Activated CD4-positive, alpha-beta T cell treated with anti-CD3 and anti-CD28 coated beads for 4 hours (primary cell): ENCODE results near the gene DCBLD1.
"Not testable (repeated sequence)": the region's sequence is repeated elsewhere in the genome, so short reads cannot be mapped to it uniquely, and the experiment has no call there.

Experiments
- DNase-seq, 2 donors: peaks; one replicate each; pipeline ENCODE4 v3.0.0-alpha.2; 2020

DCBLD1 gene

GRCh38 chr6:117503211-117503610 lies 20.7 kb downstream of the DCBLD1 start:
- no peak for DNase-seq

DNA sequence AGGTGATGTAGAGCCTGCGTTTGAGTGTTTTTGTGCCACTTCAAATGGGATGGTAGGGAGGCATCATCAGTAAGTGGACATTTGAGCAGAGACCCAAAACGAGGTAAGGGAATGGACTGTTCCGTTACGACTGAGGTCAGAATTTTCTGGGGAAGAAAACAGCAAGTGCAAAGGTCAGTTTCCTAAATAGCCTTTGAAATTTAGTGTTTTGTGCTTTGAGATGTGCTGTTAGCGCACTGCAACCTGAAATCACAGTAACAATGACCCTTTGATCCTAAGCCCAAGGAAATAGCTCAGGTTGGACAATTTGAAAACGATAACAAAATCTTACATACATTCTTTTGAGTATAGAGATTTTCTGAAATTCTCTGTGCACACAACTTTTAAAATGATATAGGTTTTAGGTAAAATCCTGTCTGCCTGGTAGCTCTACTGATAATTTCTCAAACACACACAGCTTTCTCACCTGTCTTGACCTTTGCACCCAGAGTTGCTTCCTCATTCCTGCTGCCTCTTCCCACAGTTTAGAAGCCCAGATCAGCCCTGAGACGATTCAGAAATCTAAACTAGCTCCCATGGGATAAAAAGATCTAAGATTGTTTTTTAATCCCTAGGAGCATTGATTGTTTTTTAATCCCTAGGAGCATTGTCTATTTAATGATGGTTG lies 22.1 kb downstream of the DCBLD1 start:
- DNase-seq: no peak

- DNase-seq: no peak
Measured at GRCh38 chr6:117505311-117505710, 22.8 kb downstream of the DCBLD1 start.

DNA sequence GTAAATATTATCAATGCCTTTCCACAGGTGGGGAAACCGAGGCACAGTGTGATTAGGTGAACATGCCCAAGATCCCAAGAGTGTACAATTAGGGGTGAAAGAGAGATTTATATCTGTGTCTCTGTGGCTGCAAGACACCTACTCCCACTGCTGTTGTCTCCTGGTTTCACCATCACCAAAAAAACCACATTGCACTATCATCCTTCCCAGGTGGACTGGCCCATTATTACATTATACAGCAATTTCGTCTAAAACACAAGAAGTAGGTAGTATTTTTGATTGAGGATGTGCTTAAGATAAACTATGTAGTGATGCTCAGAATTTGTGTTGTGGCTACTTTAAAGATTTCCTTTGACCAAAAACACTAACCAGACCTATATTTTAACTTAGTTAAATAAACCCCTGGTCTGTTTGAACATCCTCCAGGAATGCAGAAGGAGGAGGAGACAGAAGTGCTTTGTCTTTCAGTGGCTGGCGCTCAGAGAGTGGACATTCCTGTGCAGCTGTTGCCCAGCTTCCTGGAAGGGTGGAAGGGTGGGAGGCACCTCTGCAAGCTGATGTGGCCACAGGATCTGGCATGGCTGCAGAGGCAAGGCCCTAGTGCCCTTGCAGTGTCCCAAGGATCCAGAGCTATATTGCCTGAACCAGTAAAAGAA lies 23.8 kb downstream of the DCBLD1 start:
- no peak for DNase-seq

DNA sequence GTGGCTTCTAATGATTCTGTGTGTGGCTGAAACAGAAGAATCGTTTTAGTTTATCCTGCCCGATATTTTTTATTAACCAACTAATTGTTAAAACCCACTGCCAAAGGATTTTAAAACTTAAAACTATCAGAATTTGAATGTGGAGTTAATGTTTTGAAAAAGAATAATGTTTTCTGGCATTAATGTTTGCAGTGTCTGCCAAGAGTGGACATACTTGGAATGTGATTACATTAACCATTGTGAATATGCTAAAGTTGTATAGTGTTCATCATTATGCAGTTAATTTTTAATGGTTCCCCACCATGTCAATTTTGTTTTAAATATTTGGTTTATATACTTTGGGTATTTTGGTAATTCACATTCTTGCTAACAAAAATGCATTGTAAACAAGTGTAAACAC lies 24.4 kb downstream of the DCBLD1 start:
- DNase-seq: no peak

DNA sequence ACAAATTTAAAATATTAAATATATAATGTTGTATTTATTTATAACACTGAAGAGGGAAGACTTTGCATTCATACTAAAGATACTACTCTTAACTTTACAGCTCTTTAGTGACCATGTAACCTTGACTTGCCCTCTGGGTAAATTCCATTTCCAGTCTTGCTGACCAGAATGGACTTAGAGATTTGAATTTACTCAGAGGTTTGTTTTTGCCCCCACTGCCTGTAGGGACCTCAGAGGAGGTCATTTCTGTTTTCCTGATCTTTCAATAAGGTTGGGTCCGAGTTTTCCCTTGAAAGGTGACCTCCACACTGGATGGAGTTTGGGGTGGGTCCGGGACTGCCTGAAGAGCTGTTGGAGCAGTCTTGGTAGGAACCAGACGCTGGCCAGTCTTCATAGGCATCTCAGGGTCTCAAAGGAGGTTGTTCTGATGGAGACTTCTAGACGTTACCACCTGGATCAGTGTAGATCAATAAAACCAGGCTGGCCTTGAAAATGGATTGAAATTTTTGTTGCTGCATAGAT lies 26.0 kb downstream of the DCBLD1 start:
- DNase-seq: no peak

GRCh38 chr6:117509021-117509420 lies 26.5 kb downstream of the DCBLD1 start:
- DNase-seq: no peak

DNA sequence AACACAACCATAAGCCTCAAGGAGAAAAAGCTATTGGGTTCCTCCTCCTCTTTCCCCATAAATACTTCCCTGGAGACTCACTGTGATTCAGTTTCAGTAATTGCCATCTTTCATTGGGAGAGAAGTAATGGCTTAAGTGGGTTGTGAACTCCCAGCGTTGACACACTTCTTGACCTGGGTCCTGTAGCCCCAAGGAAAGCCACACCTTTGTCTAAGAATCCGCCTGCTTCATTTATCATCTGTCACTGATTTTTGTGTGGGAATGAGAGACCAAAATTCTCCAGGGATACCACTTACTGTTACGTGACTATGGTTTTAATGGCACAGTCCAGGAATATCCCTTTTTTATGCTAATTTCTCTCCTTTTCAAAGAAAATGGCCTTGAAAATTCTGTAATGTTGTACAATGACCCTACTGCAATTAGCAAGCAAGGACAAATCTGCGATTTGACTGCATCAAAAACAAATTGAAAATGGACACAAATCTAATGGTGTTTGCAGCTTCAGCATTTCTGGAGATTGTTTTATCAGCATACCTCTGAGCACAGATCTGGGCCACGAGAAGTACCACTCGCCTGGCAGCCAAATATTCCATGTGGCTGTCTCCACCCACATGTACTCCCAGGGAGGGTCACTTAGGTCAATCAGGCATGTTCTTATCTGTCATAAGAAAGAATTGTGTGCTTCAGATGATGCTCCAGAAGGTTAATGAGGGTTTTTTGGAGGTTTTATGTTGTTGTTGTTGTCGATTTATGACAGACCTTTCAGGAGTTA lies 29.8 kb downstream of the DCBLD1 start:
- no peak for DNase-seq

DNA sequence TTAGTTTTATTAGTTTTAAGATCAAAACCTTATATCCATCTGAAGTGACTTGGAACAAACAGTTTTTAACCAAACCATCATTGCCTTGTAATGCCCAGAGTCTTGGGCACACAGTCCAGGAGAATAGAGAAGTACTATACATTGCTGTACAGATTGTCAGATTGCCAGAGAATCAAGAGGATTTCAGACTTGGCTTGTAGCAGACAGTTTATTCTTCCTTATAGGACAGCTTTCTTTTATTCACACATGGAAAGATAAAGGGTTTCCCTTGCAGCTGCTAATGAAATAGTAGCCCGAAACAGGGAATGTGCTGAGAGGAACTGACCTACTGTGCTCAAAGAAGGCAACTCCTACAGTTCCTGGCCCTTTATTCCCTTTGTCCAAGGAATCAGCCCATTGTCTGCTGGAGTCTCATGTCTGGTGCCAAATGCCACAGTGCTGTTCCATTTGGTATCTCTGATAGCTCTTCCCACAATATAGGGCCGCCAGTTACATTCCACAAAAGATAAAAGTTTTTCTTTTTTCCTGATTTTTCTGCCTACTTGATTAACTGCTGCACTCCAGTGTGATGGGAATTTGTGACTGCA lies 30.6 kb downstream of the DCBLD1 start:
- no peak for DNase-seq

GRCh38 chr6:117513778-117514365 lies 31.4 kb downstream of the DCBLD1 start:
- DNase-seq: no peak

GRCh38 chr6:117514655-117515054 lies 32.2 kb downstream of the DCBLD1 start:
- no peak for DNase-seq

DNA sequence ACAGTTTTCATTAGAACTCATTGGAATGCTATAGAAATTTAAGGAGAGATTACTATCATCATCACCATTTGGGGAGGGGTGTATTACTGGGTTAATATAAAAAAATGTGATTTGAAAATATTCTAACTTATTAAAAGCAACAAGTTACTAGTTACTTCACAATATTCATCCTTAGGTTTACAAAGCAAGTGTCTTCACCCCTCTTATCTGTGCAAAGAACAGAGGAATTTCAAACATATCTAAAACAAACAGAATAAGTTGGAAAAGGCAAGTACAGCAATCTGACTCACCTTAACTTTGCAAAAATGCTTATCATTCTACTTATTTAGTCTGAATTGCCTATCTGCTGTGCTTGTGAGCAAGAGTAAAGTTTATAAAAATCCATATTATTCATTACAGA lies 32.9 kb downstream of the DCBLD1 start:
- DNase-seq: no peak

DNA sequence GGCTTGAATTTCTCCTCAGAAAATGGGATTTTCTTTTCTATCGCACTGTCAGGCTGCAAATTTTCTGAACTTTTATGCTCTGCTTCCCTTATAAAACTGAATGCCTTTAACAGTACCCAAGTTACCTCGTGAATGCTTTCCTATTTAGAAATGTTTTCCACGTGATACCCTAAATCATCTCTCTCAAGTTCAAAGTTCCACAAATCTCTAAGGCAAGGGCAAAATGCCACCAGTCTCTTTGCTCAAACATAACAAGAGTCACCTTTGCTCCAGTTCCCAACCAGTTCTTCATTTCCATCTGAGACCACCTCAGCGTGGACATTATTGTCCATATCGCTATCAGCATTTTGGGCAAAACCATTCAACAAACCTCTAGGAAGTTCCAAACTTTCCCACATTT lies 35.5 kb downstream of the DCBLD1 start:
- not testable (repeated sequence) for DNase-seq

GRCh38 chr6:117518870-117519269 lies 36.4 kb downstream of the DCBLD1 start:
- DNase-seq: no peak

GRCh38 chr6:117520603-117521395 lies 38.3 kb downstream of the DCBLD1 start:
- DNase-seq: no peak

- no peak for DNase-seq
Measured at GRCh38 chr6:117521791-117522502, 39.5 kb downstream of the DCBLD1 start.

- DNase-seq: no peak
Measured at GRCh38 chr6:117525607-117526006, 43.1 kb downstream of the DCBLD1 start.

DNA sequence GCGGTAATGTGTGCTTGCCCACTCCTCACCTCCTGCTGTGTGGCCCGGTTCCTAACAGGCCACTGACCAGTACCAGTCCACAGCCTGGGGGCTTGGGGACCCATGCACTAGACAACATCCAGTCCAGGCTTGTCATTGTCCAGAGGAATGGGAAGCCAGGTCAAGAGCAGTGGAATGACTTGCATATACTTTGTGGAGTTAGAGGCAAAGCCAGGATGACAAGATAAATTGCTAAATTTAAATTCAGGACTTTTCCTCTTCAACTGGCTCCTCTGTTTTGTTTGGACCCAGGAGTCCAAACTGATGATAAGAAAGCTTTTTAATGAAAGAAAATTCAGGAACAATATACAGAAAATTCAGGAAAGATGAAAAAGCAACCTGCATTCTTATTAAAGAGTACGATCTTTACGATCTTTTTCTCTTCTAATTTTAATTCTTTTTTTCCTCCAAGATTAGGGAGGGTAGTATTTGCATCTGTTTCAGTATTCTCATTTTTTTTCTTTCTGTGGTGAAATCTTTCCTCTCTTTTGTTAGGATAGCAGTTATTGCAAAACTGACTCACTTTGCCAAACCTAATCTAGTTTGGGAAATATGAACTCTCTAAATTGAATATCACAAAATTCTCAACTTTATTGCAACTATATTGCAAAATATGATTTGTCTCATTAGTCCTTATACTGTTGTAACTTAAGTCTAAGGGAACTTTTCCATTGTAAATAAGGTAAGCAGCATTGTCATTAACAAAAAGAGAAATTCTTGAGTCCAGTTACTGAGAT lies 48.2 kb downstream of the DCBLD1 start:
- DNase-seq: no peak

- DNase-seq: no peak
Measured at GRCh38 chr6:117531346-117531745, 48.9 kb downstream of the DCBLD1 start.
